ENCODE results near the gene NUP214. TPM values are rescaled to one million over a fixed set of nuclear protein-coding genes. Genes with fewer than 3 reads are reported as not detected.

The NUP214 gene
- total RNA-seq, 1 experiment from 2014 or later, result 52.3 TPM

GRCh38 chr9:131236161-131236560 is 110.8 kb downstream of the NUP214 start:
- Mint-ChIP-seq H3K4me3 (ENCODE audit: unreplicated experiment) (no peak overlapping the region), H3K9me3 (ENCODE audit: unreplicated experiment) (no peaks in the 10 kb centered on the region), H3K27ac (ENCODE audit: unreplicated experiment) (no peak overlapping the region), H3K4me1 (ENCODE audit: low read depth, unreplicated experiment) (no peaks in the 10 kb centered on the region), H3K36me3 (ENCODE audit: insufficient read depth, unreplicated experiment) (peaks cover 25% of the 10 kb centered on the region), H3K27me3 (ENCODE audit: insufficient read depth, unreplicated experiment) (no peaks in the 10 kb centered on the region)
- CTCF ChIA-PET, result interaction anchor here (0.5 kb wide), 1 partner anchor 26 kb away, joined by 3 read pairs; no protein-coding TSS in a partner anchor
- no peak for TF ChIP-seq CTCF (IDR thresholded peaks at IDR 0.05; ENCODE audit: insufficient read depth in 1 of 2, low read depth in 1 of 2, low read length in 1 of 2, severe bottlenecking in 1 of 2, unreplicated experiment in 1 of 2)
- Histone ChIP-seq H3K27me3 (replicated peaks; ENCODE audit: control insufficient read depth, insufficient read depth, low read length) (no peaks in the 10 kb centered on the region), H3K36me3 (ENCODE audit: control insufficient read depth, insufficient read depth, low read length) (no peaks in the 10 kb centered on the region), H3K9me3 (no peaks in the 10 kb centered on the region), H3K4me1 (no peaks in the 10 kb centered on the region), H3K4me3 (ENCODE audit: low read depth, low read length) (no peak overlapping the region)
- DNase-seq, result no peak
- no TSS peak for BruUV-seq (replicated peaks)
- POLR2A ChIA-PET, result no interaction called here
- intact Hi-C loops (cut with micrococcal nuclease; ENCODE audit: unreplicated experiment), result loop anchor here (10.0 kb wide), 1 partner anchor 99 kb away; no protein-coding TSS in a partner anchor

- no peaks in the 10 kb centered on the region for H3K36me3 ChIP-seq (ENCODE audit: control insufficient read depth, insufficient read depth, low read length)
- H3K27me3 Mint-ChIP-seq (ENCODE audit: insufficient read depth, unreplicated experiment), result no peaks in the 10 kb centered on the region
- H3K27me3 ChIP-seq (replicated peaks; ENCODE audit: control insufficient read depth, insufficient read depth, low read length), result no peaks in the 10 kb centered on the region
- no peaks in the 10 kb centered on the region for H3K9me3 Mint-ChIP-seq (ENCODE audit: unreplicated experiment)
- H3K36me3 Mint-ChIP-seq (ENCODE audit: insufficient read depth, unreplicated experiment), result peaks cover 20% of the 10 kb centered on the region
- intact Hi-C loops (cut with micrococcal nuclease; ENCODE audit: unreplicated experiment), result loop anchor here (10.0 kb wide), 1 partner anchor 98 kb away; no protein-coding TSS in a partner anchor
- no peak overlapping the region for H3K27ac Mint-ChIP-seq (ENCODE audit: unreplicated experiment)
- H3K4me3 ChIP-seq (ENCODE audit: low read depth, low read length), result no peak overlapping the region
- no peaks in the 10 kb centered on the region for H3K9me3 ChIP-seq
- H3K4me1 Mint-ChIP-seq (ENCODE audit: low read depth, unreplicated experiment), result no peaks in the 10 kb centered on the region
- no TSS peak for BruUV-seq (replicated peaks)
- DNase-seq, result no peak
- H3K4me3 Mint-ChIP-seq (ENCODE audit: unreplicated experiment), result no peak overlapping the region
- ChIA-PET POLR2A (no interaction called here), CTCF (no interaction called here)
- no peaks in the 10 kb centered on the region for H3K4me1 ChIP-seq
- TF ChIP-seq CTCF (IDR thresholded peaks at IDR 0.05; ENCODE audit: insufficient read depth in 1 of 2, low read depth in 1 of 2, low read length in 1 of 2, severe bottlenecking in 1 of 2, unreplicated experiment in 1 of 2), result no peak
Measured at GRCh38 chr9:131236761-131237160, 111.4 kb downstream of the NUP214 start.

- no peak overlapping the region for H3K4me3 ChIP-seq (ENCODE audit: low read depth, low read length)
- ChIA-PET CTCF (interaction anchor here (1.0 kb wide), 1 partner anchor 99 kb away, joined by 4 read pairs; no protein-coding TSS in a partner anchor), POLR2A (no interaction called here)
- Mint-ChIP-seq H3K4me1 (ENCODE audit: low read depth, unreplicated experiment) (no peaks in the 10 kb centered on the region), H3K36me3 (ENCODE audit: insufficient read depth, unreplicated experiment) (peaks cover 15% of the 10 kb centered on the region), H3K4me3 (ENCODE audit: unreplicated experiment) (no peak overlapping the region), H3K9me3 (ENCODE audit: unreplicated experiment) (no peaks in the 10 kb centered on the region), H3K27me3 (ENCODE audit: insufficient read depth, unreplicated experiment) (no peaks in the 10 kb centered on the region), H3K27ac (ENCODE audit: unreplicated experiment) (no peak overlapping the region)
- no peaks in the 10 kb centered on the region for H3K9me3 ChIP-seq
- no peak for TF ChIP-seq CTCF (IDR thresholded peaks at IDR 0.05; ENCODE audit: insufficient read depth in 1 of 2, low read depth in 1 of 2, low read length in 1 of 2, severe bottlenecking in 1 of 2, unreplicated experiment in 1 of 2)
- no TSS peak for BruUV-seq (replicated peaks)
- no peaks in the 10 kb centered on the region for H3K36me3 ChIP-seq (ENCODE audit: control insufficient read depth, insufficient read depth, low read length)
- H3K27me3 ChIP-seq (replicated peaks; ENCODE audit: control insufficient read depth, insufficient read depth, low read length), result no peaks in the 10 kb centered on the region
- intact Hi-C loops (cut with micrococcal nuclease; ENCODE audit: unreplicated experiment), result loop anchor here (10.0 kb wide), 1 partner anchor 98 kb away; no protein-coding TSS in a partner anchor
- H3K4me1 ChIP-seq, result no peaks in the 10 kb centered on the region
- no peak for DNase-seq
Measured at GRCh38 chr9:131237291-131237690, 111.9 kb downstream of the NUP214 start.
